Testis (tissue), 3 donors: Measurements from ENCODE around the gene ARFGAP1. TPM values are rescaled to one million over a fixed set of nuclear protein-coding genes. Genes with fewer than 3 reads are reported as not detected.

Experiments
- DNase-seq: peaks from one replicate; pipeline ENCODE4 v3.0.0-alpha.2; 2019
- H3K27ac ChIP-seq, 2 donors: fragments of 200-600 bp; sonication (generic); one replicate each; pipeline ENCODE4 v1.5.1; 2019
- H3K27me3 ChIP-seq: fragments of 200-600 bp; sonication (generic); one replicate; pipeline ENCODE4 v1.5.1; 2019
- H3K36me3 ChIP-seq: fragments of 200-600 bp; sonication (generic); one replicate; pipeline ENCODE4 v1.5.1; 2017; ENCODE audit warnings: low read depth; ENCODE audit errors: missing control alignments
- H3K4me1 ChIP-seq: fragments of 200-600 bp; sonication (generic); one replicate; pipeline ENCODE4 v1.5.1; 2019
- H3K4me3 ChIP-seq, 2 donors: fragments of 200-600 bp; sonication (generic); one replicate each; pipeline ENCODE4 v1.5.1; 2017 to 2019
- H3K9me3 ChIP-seq: fragments of 200-600 bp; sonication (generic); one replicate; pipeline ENCODE4 v1.5.1; 2017
- POLR2A ChIP-seq: fragments of 450-650 bp; IDR thresholded peaks from one replicate; pipeline ENCODE4 v1.6.1; 2017; ENCODE audit warnings: antibody characterized with exemption, mild to moderate bottlenecking, moderate library complexity
- WGBS, 2 donors: methylation state at CpG; one replicate each; pipeline ENCODE4 v1.1.5; 2018; 5-methylcytosine and 5-hydroxymethylcytosine counted together
- intact Hi-C: fragments of 100-400 bp; cut with DNase I; formaldehyde crosslinking; loops from one replicate; pipeline ENCODE4 v1.15.1; 2023; ENCODE audit warnings: low total_unique reads
- polyA plus RNA-seq: library from polyadenylated mRNA; stranded (reverse); fragments of 350-450 nt; fragmentation: Illumina TruSeq; extraction: RNeasy Lipid Tissue Mini Kit (QIAGEN cat#74804); gene quantifications from one replicate; pipeline ENCODE4 v1.2.3, GENCODE V29; 2014; ENCODE audit warnings: low read depth, low replicate concordance; ENCODE audit not compliant: insufficient read depth
- total RNA-seq, 2 donors: library from RNA; depleted of rRNA; stranded (reverse); fragments of >200 nt; gene quantifications; one replicate each; pipeline ENCODE4 v1.2.3, GENCODE V29; 2016
- TF ChIP-seq, protein P1 (sequence below), 3 experiments: fragments of 450-650 bp in 2 of 3; fragments of 200-600 bp in 1 of 3; sonication (generic) in 1 of 3; IDR thresholded peaks; one replicate each; pipeline ENCODE4 v1.5.1; 2016 to 2019; ENCODE audit warnings: antibody characterized with exemption in 3 of 3, mild to moderate bottlenecking in 2 of 3, moderate library complexity in 1 of 3

ARFGAP1 gene
- total and polyA plus RNA-seq, 3 donors from 2014 or later: 97.0 to 126 (median 110) TPM

DNA sequence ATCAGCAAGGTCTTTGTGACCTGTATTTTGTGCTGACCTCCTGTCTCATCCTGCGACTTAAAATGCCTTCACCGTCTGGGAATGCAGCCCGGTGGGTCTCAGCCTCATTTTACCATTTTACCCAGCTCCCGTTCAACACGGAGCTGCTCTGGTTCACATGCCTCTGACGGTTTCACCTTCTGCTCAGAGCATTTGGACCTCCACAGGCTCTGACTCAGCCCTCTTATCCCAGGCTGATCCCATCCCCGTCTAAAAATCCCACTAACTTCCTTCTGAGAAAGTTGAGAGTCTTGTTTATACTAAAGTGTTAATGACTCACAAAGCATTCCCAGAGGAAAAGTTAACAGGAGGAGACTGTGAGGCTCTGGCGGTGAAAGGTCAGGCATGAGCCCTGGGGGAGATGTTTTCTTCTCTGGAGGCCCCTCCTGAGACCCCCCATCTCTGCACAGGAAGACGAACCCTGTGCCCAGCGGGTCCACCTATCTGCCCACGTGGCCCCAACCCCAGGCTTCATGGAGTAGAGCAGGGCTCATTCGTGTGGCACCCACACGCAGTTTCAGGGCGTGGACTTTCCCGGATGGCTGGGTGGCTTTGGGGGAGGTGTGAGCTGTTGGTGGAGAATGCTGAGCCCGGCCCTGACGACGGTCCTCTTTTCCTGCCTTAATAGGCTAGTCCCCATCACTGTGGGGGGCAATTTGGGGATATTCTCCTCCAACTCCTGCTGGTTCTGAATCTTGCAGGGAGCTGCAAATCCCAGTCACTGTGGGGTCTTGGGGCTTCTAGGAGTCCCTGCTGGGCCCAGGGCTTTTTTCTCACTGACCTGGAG lies 40.2 kb upstream of the ARFGAP1 start:
- intact Hi-C loops: no loop called here
- H3K9me3 ChIP-seq: no peaks in the 10 kb centered on the region
- H3K4me3 ChIP-seq: no peak overlapping the region
- no peaks in the 10 kb centered on the region for H3K36me3 ChIP-seq
- no peaks in the 10 kb centered on the region for H3K27me3 ChIP-seq
- TF ChIP-seq, protein P1, sequence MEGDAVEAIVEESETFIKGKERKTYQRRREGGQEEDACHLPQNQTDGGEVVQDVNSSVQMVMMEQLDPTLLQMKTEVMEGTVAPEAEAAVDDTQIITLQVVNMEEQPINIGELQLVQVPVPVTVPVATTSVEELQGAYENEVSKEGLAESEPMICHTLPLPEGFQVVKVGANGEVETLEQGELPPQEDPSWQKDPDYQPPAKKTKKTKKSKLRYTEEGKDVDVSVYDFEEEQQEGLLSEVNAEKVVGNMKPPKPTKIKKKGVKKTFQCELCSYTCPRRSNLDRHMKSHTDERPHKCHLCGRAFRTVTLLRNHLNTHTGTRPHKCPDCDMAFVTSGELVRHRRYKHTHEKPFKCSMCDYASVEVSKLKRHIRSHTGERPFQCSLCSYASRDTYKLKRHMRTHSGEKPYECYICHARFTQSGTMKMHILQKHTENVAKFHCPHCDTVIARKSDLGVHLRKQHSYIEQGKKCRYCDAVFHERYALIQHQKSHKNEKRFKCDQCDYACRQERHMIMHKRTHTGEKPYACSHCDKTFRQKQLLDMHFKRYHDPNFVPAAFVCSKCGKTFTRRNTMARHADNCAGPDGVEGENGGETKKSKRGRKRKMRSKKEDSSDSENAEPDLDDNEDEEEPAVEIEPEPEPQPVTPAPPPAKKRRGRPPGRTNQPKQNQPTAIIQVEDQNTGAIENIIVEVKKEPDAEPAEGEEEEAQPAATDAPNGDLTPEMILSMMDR (IDR thresholded peaks at IDR 0.05): no peak
- TF ChIP-seq POLR2A: no peak
- no peak overlapping the region for H3K27ac ChIP-seq
- H3K4me1 ChIP-seq: peaks cover 5% of the 10 kb centered on the region
- no peak for DNase-seq
- 78 to 80% methylated on average over 12 to 18 of the region's 18 CpGs for WGBS, 2 donors

DNA sequence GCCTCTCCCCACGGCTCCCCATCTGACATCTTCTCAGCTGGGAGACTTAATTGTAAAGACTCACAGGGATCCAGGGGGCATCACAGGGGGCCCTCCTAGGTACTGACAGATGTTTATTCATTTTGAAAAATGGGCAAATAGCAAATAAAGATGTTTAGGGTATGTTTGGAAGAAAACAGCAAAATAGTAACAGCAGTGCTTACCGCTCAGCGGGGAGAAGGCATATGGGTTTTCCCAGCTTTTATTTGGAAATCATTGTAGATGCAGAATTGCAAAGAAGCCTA lies 39.6 kb upstream of the ARFGAP1 start:
- Histone ChIP-seq H3K9me3 (no peaks in the 10 kb centered on the region), H3K27me3 (no peaks in the 10 kb centered on the region), H3K4me3 (no peak overlapping the region), H3K36me3 (no peaks in the 10 kb centered on the region), H3K27ac (no peak overlapping the region), H3K4me1 (peaks cover 5% of the 10 kb centered on the region)
- no peak for TF ChIP-seq POLR2A
- TF ChIP-seq, protein P1 (IDR thresholded peaks at IDR 0.05): no peak
- 60 to 95% methylated on average over 3 of the region's 3 CpGs for WGBS, 2 donors
- DNase-seq: no peak
- intact Hi-C loops: no loop called here

DNA sequence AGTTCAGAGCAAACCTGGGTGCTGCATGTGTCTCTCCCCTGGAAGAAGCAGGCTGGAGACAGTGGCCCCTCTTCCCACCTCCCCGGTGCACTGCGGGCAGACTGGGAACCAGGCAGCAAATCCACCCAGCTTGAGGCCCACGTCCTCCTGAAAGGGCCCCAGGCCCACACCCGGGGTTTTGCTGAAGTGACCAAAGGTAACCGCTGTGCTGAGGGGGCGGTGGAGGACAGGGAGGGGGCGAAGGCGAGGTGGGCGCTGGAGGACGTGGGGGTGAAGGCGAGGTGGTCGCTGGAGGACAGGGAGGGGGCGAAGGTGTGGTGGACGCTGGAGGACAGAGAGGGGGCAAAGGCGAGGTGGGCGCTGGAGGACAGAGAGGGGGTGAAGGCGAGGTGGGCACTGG lies 38.7 kb upstream of the ARFGAP1 start:
- Histone ChIP-seq H3K4me3 (no peak overlapping the region), H3K36me3 (no peaks in the 10 kb centered on the region), H3K4me1 (peaks cover 5% of the 10 kb centered on the region), H3K27ac (no peak overlapping the region), H3K27me3 (no peaks in the 10 kb centered on the region), H3K9me3 (no peaks in the 10 kb centered on the region)
- no peak for TF ChIP-seq POLR2A
- TF ChIP-seq, protein P1 (IDR thresholded peaks at IDR 0.05): no peak
- DNase-seq: no peak
- 81 to 86% methylated on average over 16 of the region's 17 CpGs for WGBS, 2 donors
- intact Hi-C loops: no loop called here

DNA sequence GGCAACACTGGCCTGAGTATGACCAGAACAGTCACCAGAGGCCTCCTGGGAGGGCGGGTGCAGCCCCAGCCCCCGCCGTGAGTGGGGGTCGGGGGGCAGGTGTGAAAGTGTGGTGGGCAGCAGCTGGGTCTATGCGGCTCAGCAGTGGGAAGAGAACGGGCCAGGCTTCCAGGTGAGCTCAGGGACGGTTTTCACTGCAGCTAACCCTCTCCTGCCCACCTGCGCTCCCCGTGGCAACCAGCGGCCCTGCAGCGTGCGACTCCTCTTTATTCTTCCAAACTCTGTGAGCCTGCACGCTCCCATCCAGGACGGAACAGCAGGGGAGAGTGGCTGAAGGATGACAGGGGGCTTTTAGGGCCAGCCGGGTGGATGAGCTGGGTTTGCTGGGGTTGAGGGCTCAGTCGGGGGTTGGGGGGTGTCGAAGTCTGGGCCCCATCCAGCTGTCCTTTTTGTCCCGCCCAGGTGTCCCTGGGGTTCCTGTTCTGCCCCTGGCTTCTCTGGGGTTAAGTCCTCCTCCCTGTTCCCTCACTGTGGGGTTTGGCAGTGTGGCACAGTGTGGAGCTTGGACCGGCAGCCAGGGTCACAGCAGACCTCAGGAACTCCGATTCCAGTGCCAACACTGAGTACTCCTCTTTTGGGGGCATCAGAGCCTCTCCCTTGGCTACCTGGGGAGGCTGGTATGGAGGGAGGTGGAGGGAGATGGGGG lies 37.8 kb upstream of the ARFGAP1 start:
- H3K27me3 ChIP-seq: no peaks in the 10 kb centered on the region
- no peak overlapping the region for H3K4me3 ChIP-seq
- DNase-seq: no peak
- 44 to 49% methylated on average over 9 to 19 of the region's 20 CpGs for WGBS, 2 donors
- H3K9me3 ChIP-seq: no peaks in the 10 kb centered on the region
- H3K4me1 ChIP-seq: peaks cover 5% of the 10 kb centered on the region
- H3K27ac ChIP-seq: no peak overlapping the region
- no peaks in the 10 kb centered on the region for H3K36me3 ChIP-seq
- TF ChIP-seq POLR2A: no peak
- TF ChIP-seq, protein P1 (IDR thresholded peaks at IDR 0.05): peak in 1 of 3 experiments; percentile 22
- intact Hi-C loops: no loop called here
